HG03064 (cell line): ENCODE data around the gene DPP6.

ENCODE experiments used
- ATAC-seq: cut with Tn5 transposase; IDR thresholded peaks from one replicate; pipeline ENCODE4 v1.9.1; 2021; ENCODE audit warnings: low read depth; ENCODE audit not compliant: unreplicated experiment

The DPP6 gene

GRCh38 chr7:154504918-154505317, 452.7 kb downstream of the DPP6 start:
- no peak for ATAC-seq

GRCh38 chr7:154505362-154505761, 453.2 kb downstream of the DPP6 start:
- no peak for ATAC-seq

GRCh38 chr7:154509192-154509591, 457.0 kb downstream of the DPP6 start:
- ATAC-seq: no peak

GRCh38 chr7:154512121-154512833, 460.1 kb downstream of the DPP6 start:
- ATAC-seq: no peak

- ATAC-seq: no peak
Measured at GRCh38 chr7:154517768-154518167, 465.6 kb downstream of the DPP6 start.

- no peak for ATAC-seq
Measured at GRCh38 chr7:154519229-154519628, 467.0 kb downstream of the DPP6 start.

GRCh38 chr7:154530136-154530535, 477.9 kb downstream of the DPP6 start:
- no peak for ATAC-seq

- ATAC-seq: no peak
Measured at GRCh38 chr7:154532771-154533170, 480.6 kb downstream of the DPP6 start.

GRCh38 chr7:154540596-154540995, 488.4 kb downstream of the DPP6 start:
- ATAC-seq: no peak

- no peak for ATAC-seq
Measured at GRCh38 chr7:154541606-154542005, 489.4 kb downstream of the DPP6 start.

- ATAC-seq: no peak
Measured at GRCh38 chr7:154546946-154547587, 494.9 kb downstream of the DPP6 start.

- ATAC-seq: no peak
Measured at GRCh38 chr7:154553711-154554265, 501.6 kb downstream of the DPP6 start.

- no peak for ATAC-seq
Measured at GRCh38 chr7:154559454-154559853, 507.3 kb downstream of the DPP6 start.

- ATAC-seq: no peak
Measured at GRCh38 chr7:154564676-154565075, 512.5 kb downstream of the DPP6 start.

GRCh38 chr7:154566877-154567276, 514.7 kb downstream of the DPP6 start:
- no peak for ATAC-seq

- no peak for ATAC-seq
Measured at GRCh38 chr7:154568346-154568745, 516.1 kb downstream of the DPP6 start.

GRCh38 chr7:154569916-154570315, 517.7 kb downstream of the DPP6 start:
- ATAC-seq: no peak

- ATAC-seq: no peak
Measured at GRCh38 chr7:154571772-154572171, 519.6 kb downstream of the DPP6 start.

- ATAC-seq: no peak
Measured at GRCh38 chr7:154574235-154574634, 522.0 kb downstream of the DPP6 start.

GRCh38 chr7:154575497-154575896, 523.3 kb downstream of the DPP6 start:
- ATAC-seq: no peak

- ATAC-seq: no peak
Measured at GRCh38 chr7:154576604-154577003, 524.4 kb downstream of the DPP6 start.
